SK-N-SH (cell line): Measurements from ENCODE around the gene PLEKHB1. TPM values are rescaled to one million over a fixed set of nuclear protein-coding genes. Genes with fewer than 3 reads are reported as not detected.

Experiments
- CTCF ChIA-PET: fragments of 300-600, 350-600 bp; formaldehyde crosslinking; extraction: SDS; loops from one replicate; lab custom pipeline; 2021; lab: Yijun Ruan, JAX
- POLR2A ChIA-PET: fragments of 350-600 bp; sonication (Branson Sonifier 250); formaldehyde crosslinking; extraction: SDS; loops from one replicate; lab custom pipeline; 2020; ENCODE audit warnings: antibody characterized with exemption, inconsistent platforms; lab: Yijun Ruan, JAX
- DNase-seq: peaks from one replicate; pipeline ENCODE4 v3.0.0; 2012
- H2AFZ ChIP-seq: fragments of 200-600 bp; sonication (generic); 2 replicates; pipeline ENCODE4 v1.8.1; 2016; ENCODE audit warnings: antibody characterized with exemption, mild to moderate bottlenecking, low read depth
- H3F3A ChIP-seq: fragments of 200-600 bp; sonication (generic); replicated peaks from 2 replicates; pipeline ENCODE3; 2016; ENCODE audit warnings: antibody characterized with exemption, mild to moderate bottlenecking; ENCODE audit not compliant: insufficient read depth
- H3K27ac ChIP-seq, 2 experiments: fragments of 200-500 bp in 1 of 2; fragments of 200-600 bp in 1 of 2; sonication (Bioruptor generic) in 1 of 2; sonication (generic), shearing (Covaris generic) in 1 of 2; 2 replicates each; pipeline versions ENCODE4 v1.5.1 to v1.6.1; 2014 to 2016; ENCODE audit warnings: low read depth in 2 of 2, inconsistent platforms in 1 of 2, low read length in 1 of 2, mild to moderate bottlenecking in 1 of 2, mixed read lengths in 1 of 2
- H3K27me3 ChIP-seq: fragments of 200-600 bp; sonication (generic), shearing (Covaris generic); 2 replicates; pipeline ENCODE4 v1.6.1; 2016; ENCODE audit warnings: mixed run types; ENCODE audit not compliant: insufficient read depth
- H3K36me3 ChIP-seq, 2 experiments: fragments of 200-500 bp in 1 of 2; fragments of 200-600 bp in 1 of 2; sonication (Bioruptor generic) in 1 of 2; sonication (generic) in 1 of 2; replicated peaks in 1 of 2; 2 replicates each; pipeline versions ENCODE3 to v1.5.1; 2014 to 2016; ENCODE audit warnings: low read length in 1 of 2, mild to moderate bottlenecking in 1 of 2; ENCODE audit not compliant: insufficient read depth in 2 of 2, control insufficient read depth in 1 of 2
- H3K4me1 ChIP-seq, 2 experiments: fragments of 200-500 bp in 1 of 2; fragments of 200-600 bp in 1 of 2; sonication (Bioruptor generic) in 1 of 2; sonication (generic), shearing (Covaris generic) in 1 of 2; 2 replicates each; pipeline versions ENCODE4 v1.5.1 to v1.6.1; 2014 to 2016; ENCODE audit warnings: low read depth in 1 of 2, low read length in 1 of 2, mixed run types in 1 of 2; ENCODE audit not compliant: insufficient read depth in 2 of 2, control insufficient read depth in 1 of 2
- H3K4me2 ChIP-seq: fragments of 200-600 bp; sonication (generic), shearing (Covaris generic); 2 replicates; pipeline ENCODE4 v1.6.1; 2017; ENCODE audit warnings: mixed run types
- H3K4me3 ChIP-seq, 2 experiments: fragments of 200-500 bp in 1 of 2; fragments of 200-600 bp in 1 of 2; sonication (Bioruptor generic) in 1 of 2; sonication (generic), shearing (Covaris generic) in 1 of 2; 2 replicates each; pipeline versions ENCODE4 v1.5.1 to v1.8.1; 2014 to 2016; ENCODE audit warnings: low read depth in 2 of 2, inconsistent platforms in 1 of 2, low read length in 1 of 2, mild to moderate bottlenecking in 1 of 2, mixed read lengths in 1 of 2, moderate library complexity in 1 of 2
- H3K79me2 ChIP-seq: fragments of 200-600 bp; sonication (generic); 2 replicates; pipeline ENCODE4 v1.8.1; 2017; ENCODE audit warnings: mild to moderate bottlenecking; ENCODE audit not compliant: insufficient read depth
- H3K9ac ChIP-seq: fragments of 200-600 bp; sonication (generic); 2 replicates; pipeline ENCODE4 v1.6.1; 2017; ENCODE audit warnings: mixed run types
- H3K9me2 ChIP-seq: fragments of 200-600 bp; sonication (generic); 2 replicates; pipeline ENCODE4 v1.6.1; 2017; ENCODE audit warnings: mixed run types
- H3K9me3 ChIP-seq: fragments of 200-600 bp; sonication (generic); 2 replicates; pipeline ENCODE4 v1.6.1; 2017; ENCODE audit warnings: mixed run types, mild to moderate bottlenecking, moderate library complexity
- H4K20me1 ChIP-seq: fragments of 200-600 bp; sonication (generic); 2 replicates; pipeline ENCODE4 v1.6.1; 2017; ENCODE audit warnings: mild to moderate bottlenecking, mixed run types; ENCODE audit not compliant: insufficient read depth
- CHD2 ChIP-seq: fragments of 150-350 bp; IDR thresholded peaks from 2 replicates; pipeline ENCODE4 v1.6.1; 2018; ENCODE audit warnings: low read length; ENCODE audit not compliant: partially characterized antibody
- CTCF ChIP-seq: fragments of 200-600 bp; sonication (generic); IDR thresholded peaks from 2 replicates; pipeline ENCODE4 v1.6.1; 2017; ENCODE audit warnings: antibody characterized with exemption, mild to moderate bottlenecking, moderate library complexity
- ELF1 ChIP-seq: IDR thresholded peaks from 2 replicates; pipeline ENCODE4 v1.4.0; 2012
- EP300 ChIP-seq, 2 experiments: IDR thresholded peaks; 2 replicates each; pipeline versions ENCODE4 v1.4.0 to v1.6.1; 2012; ENCODE audit warnings: borderline replicate concordance in 1 of 2, low read depth in 1 of 2, low read length in 1 of 2
- EZH2phosphoT487 ChIP-seq: fragments of 200-600 bp; sonication (generic); IDR thresholded peaks from 2 replicates; pipeline ENCODE4 v1.6.1; 2017; ENCODE audit warnings: low read depth, mixed run types, mild to moderate bottlenecking, antibody characterized with exemption, moderate library complexity, borderline replicate concordance
- FOSL2 ChIP-seq: IDR thresholded peaks from 2 replicates; pipeline ENCODE4 v1.4.0; 2012; ENCODE audit warnings: low read depth, mild to moderate bottlenecking, moderate library complexity, borderline replicate concordance
- FOXM1 ChIP-seq: IDR thresholded peaks from 2 replicates; pipeline ENCODE4 v1.4.0; 2012; ENCODE audit warnings: low read depth, mild to moderate bottlenecking
- IRF3 ChIP-seq: fragments of 150-350 bp; IDR thresholded peaks from 2 replicates; pipeline ENCODE4 v1.6.1; 2016; ENCODE audit warnings: mild to moderate bottlenecking, low read depth, low read length
- MXI1 ChIP-seq: IDR thresholded peaks from 2 replicates; pipeline ENCODE4 v1.6.1; 2012; ENCODE audit warnings: mild to moderate bottlenecking, low read depth, low read length, improper control_type of control experiment
- NRF1 ChIP-seq: IDR thresholded peaks from 2 replicates; pipeline ENCODE4 v1.6.1; 2012; ENCODE audit warnings: low read depth, mild to moderate bottlenecking, low read length
- POLR2AphosphoS5 ChIP-seq: IDR thresholded peaks from 2 replicates; pipeline ENCODE4 v1.6.1; 2012; ENCODE audit warnings: low read depth, low read length
- RCOR1 ChIP-seq: fragments of 150-350 bp; IDR thresholded peaks from 2 replicates; pipeline ENCODE4 v1.6.1; 2017; ENCODE audit warnings: antibody characterized with exemption, low read length
- SIN3A ChIP-seq: IDR thresholded peaks from 2 replicates; pipeline ENCODE4 v1.6.1; 2012; ENCODE audit warnings: low read depth, mild to moderate bottlenecking, low read length, moderate library complexity, borderline replicate concordance
- SMC3 ChIP-seq: IDR thresholded peaks from 2 replicates; pipeline ENCODE4 v1.6.1; 2012; ENCODE audit warnings: low read depth, low read length, improper control_type of control experiment
- TCF12 ChIP-seq: IDR thresholded peaks from 2 replicates; pipeline ENCODE4 v1.4.0; 2012
- TEAD4 ChIP-seq: IDR thresholded peaks from 2 replicates; pipeline ENCODE4 v1.4.0; 2012; ENCODE audit warnings: mild to moderate bottlenecking, borderline replicate concordance; ENCODE audit not compliant: insufficient read depth
- USF2 ChIP-seq: fragments of 150-350 bp; IDR thresholded peaks from 2 replicates; pipeline ENCODE4 v1.6.1; 2017; ENCODE audit warnings: antibody characterized with exemption, low read length, low read depth, borderline replicate concordance
- ZBTB33 ChIP-seq: IDR thresholded peaks from 2 replicates; pipeline ENCODE4 v1.4.0; 2012; ENCODE audit warnings: low read depth, borderline replicate concordance
- WGBS: methylation state at CpG from one replicate; pipeline ENCODE4 v1.1.6; 2017; ENCODE audit warnings: low lambda C conversion rate; 5-methylcytosine and 5-hydroxymethylcytosine counted together
- polyA plus RNA-seq, 3 experiments: library from polyadenylated mRNA; depleted of rRNA; stranded (reverse); fragments of >200 nt; gene quantifications; 2 replicates each; pipeline ENCODE4 v1.2.3, GENCODE V29; 2012

The PLEKHB1 gene
- polyA plus RNA-seq, 1 of the 3 experiments (the other 2 are of a cell fraction), result 10.2 TPM

GRCh38 chr11:73705053-73705452 lies 58.7 kb downstream of the PLEKHB1 start (continued):
- TF ChIP-seq TEAD4 (no peak), EZH2phosphoT487 (no peak), TCF12 (no peak)
- TF ChIP-seq, all 33 proteins: peak for 0

- Histone ChIP-seq H3K9me2 (0 out of 2 replicates have a peak, but pooled peaks cover 3% of the 10 kb centered on the region), H3K4me1 (peaks cover under 1 to 6% of the 10 kb centered on the region in 2 experiments; a peak in 2 of 4 replicates), H4K20me1 (peaks cover 6% of the 10 kb centered on the region; the same call in 1 of the 2 replicates), H3K4me2 (no peak overlapping the region), H3F3A (peaks cover 12% of the 10 kb centered on the region), H3K9ac (no peak overlapping the region), H3K36me3 (peaks cover 15 to 53% of the 10 kb centered on the region in 2 experiments), H3K4me3 (no peak overlapping the region), H3K79me2 (peaks cover 26% of the 10 kb centered on the region), H3K9me3 (no peaks in the 10 kb centered on the region), H2AFZ (no peak overlapping the region), H3K27ac (no peak overlapping the region), H3K27me3 (no peaks in the 10 kb centered on the region)
- TF ChIP-seq IRF3 (no peak), EP300 (IDR thresholded peaks at IDR 0.05; ENCODE audit: borderline replicate concordance in 1 of 2, low read depth in 1 of 2, low read length in 1 of 2) (no peak), MXI1 (no peak), CHD2 (no peak), CTCF (no peak), RCOR1 (no peak), FOXM1 (no peak), SMC3 (no peak), TCF12 (no peak), SIN3A (no peak), POLR2AphosphoS5 (no peak), NRF1 (no peak), ZBTB33 (no peak), FOSL2 (no peak), ELF1 (no peak), USF2 (no peak)
- ChIA-PET POLR2A (no interaction called here), CTCF (interaction anchor here (1.4 kb wide), 1 partner anchor 18 kb away, joined by 3 read pairs; no protein-coding TSS in a partner anchor)
- DNase-seq, result no peak
- 94% methylated on average over 3 of the region's 3 CpGs for WGBS
These were observed 64.6 kb downstream of the PLEKHB1 start for GRCh38 chr11:73710964-73711363.
